Activated gamma-delta T cell treated with anti-CD3 and anti-CD28 coated beads, Interleukin-2, amount 50 U/mL, for 16 hours (primary cell): ENCODE data around the gene CMTM2.
"Not testable (repeated sequence)": the region's sequence is repeated elsewhere in the genome, so short reads cannot be mapped to it uniquely, and the experiment has no call there.

ENCODE experiments used
- DNase-seq: peaks from one replicate; pipeline ENCODE4 v3.0.0-alpha.2; 2020; ENCODE audit warnings: low read depth

CMTM2 gene

GRCh38 chr16:66630561-66631260 lies 51.4 kb downstream of the CMTM2 start:
- DNase-seq = not testable (repeated sequence)

GRCh38 chr16:66631558-66631957 lies 52.3 kb downstream of the CMTM2 start:
- not testable (repeated sequence) for DNase-seq

GRCh38 chr16:66634527-66635196 lies 55.4 kb downstream of the CMTM2 start:
- DNase-seq = no peak

GRCh38 chr16:66635406-66635805 lies 56.1 kb downstream of the CMTM2 start:
- DNase-seq = no peak

DNA sequence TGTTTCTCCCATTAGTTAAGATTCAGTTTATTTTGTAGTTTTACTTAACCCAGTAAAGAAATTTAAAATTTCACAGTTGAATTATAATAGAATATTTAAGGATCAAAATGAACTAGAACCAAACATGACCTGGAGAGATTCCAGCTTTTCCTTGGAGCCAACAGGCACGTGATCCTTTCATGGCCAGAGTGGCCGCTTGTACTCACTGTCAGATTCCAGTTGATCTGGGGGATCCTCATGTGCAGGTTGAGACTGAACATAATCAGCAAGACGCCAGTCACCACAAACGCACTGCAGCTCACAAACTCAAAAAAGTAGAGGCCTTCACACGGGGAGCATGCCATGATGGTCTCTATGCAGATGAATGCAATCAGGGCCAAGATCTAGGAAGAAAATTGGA lies 56.9 kb downstream of the CMTM2 start:
- DNase-seq = no peak

DNA sequence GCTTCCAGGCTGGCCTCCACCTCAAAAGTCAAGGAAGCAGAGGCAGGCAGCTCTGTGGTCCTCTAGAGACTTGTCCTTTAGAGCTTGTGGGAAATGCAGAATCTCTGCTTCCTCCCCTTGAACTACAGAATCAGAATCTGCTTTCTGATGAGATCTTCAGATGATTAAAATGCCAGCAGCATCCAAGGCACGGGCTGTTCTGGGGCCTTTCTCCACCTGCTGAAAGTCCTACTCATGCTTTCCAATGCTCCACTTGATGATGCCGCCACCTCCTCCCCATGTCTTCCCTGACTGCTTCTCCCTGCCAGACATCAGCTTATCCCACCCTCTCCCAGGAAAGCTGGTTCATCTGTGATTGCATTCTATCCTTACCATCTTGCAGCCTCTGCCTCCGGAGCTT lies 58.5 kb downstream of the CMTM2 start:
- DNase-seq = no peak
